HCT116 (cell line): ENCODE results near the gene SCFD2. TPM values are rescaled to one million over a fixed set of nuclear protein-coding genes. Genes with fewer than 3 reads are reported as not detected.

Experiments
- ATAC-seq: fragments of 200-7000 bp; cut with Tn5 transposase; 2 replicates; pipeline ENCODE4 v1.9.1; 2020; ENCODE audit warnings: mild to moderate bottlenecking, moderate library complexity
- BruUV-seq: library from RNA; stranded (reverse); fragments of 400-500 nt; replicated peaks from 2 replicates; lab custom pipeline; 2021; lab: Mats Ljungman, UMichigan
- CTCF ChIA-PET: fragments of 300-600 bp; sonication (Branson Sonifier 250); formaldehyde crosslinking; loops from one replicate; lab custom pipeline; 2021; ENCODE audit warnings: antibody characterized with exemption; lab: Charles Lee
- POLR2A ChIA-PET: fragments of 300-600, 350-600 bp; sonication (Branson Sonifier 250); formaldehyde crosslinking; loops from one replicate; lab custom pipeline; 2021; ENCODE audit warnings: antibody characterized with exemption; lab: Charles Lee
- RAD21 ChIA-PET, 2 experiments: fragments of 300-600 bp; sonication (Branson Sonifier 250); formaldehyde crosslinking; loops; one replicate each; lab custom pipeline; 2023; ENCODE audit warnings: low total read pairs in 2 of 2; ENCODE audit not compliant: uncharacterized antibody in 2 of 2, unreplicated experiment in 2 of 2, low non-redundant PET in 1 of 2; lab: Charles Lee
- DNase-seq: peaks from one replicate; pipeline ENCODE4 v3.0.0-alpha.2; 2010; ENCODE audit warnings: low read depth, low spot score
- H2AFZ ChIP-seq: fragments of 200-600 bp; shearing (Covaris generic), sonication (generic); 2 replicates; pipeline ENCODE4 v1.6.1; 2017; ENCODE audit warnings: low read depth, mixed run types, mixed read lengths, antibody characterized with exemption, low read length; ENCODE audit not compliant: poor library complexity, severe bottlenecking
- H3K27ac ChIP-seq: 2 replicates; pipeline ENCODE4 v1.5.1; 2012; ENCODE audit warnings: low read depth, low read length
- H3K27me3 ChIP-seq: fragments of 200-600 bp; sonication (generic); 2 replicates; pipeline ENCODE4 v1.6.1; 2016; ENCODE audit warnings: mixed run types, low read length, mixed read lengths; ENCODE audit not compliant: insufficient read depth
- H3K36me3 ChIP-seq, 2 experiments: fragments of 200-500 bp in 1 of 2; fragments of 200-600 bp in 1 of 2; sonication (Bioruptor generic) in 1 of 2; sonication (generic) in 1 of 2; 2 replicates each; pipeline versions ENCODE4 v1.5.1 to v1.6.1; 2014 to 2016; ENCODE audit warnings: low read length in 2 of 2, inconsistent platforms in 1 of 2, mixed read lengths in 1 of 2, mixed run types in 1 of 2; ENCODE audit not compliant: insufficient read depth in 2 of 2, control insufficient read depth in 1 of 2
- H3K4me1 ChIP-seq, 2 experiments: fragments of 200-600 bp in 1 of 2; sonication (generic) in 1 of 2; 2 replicates each; pipeline versions ENCODE4 v1.5.1 to v1.6.1; 2012 to 2017; ENCODE audit warnings: low read length in 2 of 2, inconsistent platforms in 1 of 2, mild to moderate bottlenecking in 1 of 2, mixed read lengths in 1 of 2, mixed run types in 1 of 2, moderate library complexity in 1 of 2; ENCODE audit not compliant: insufficient read depth in 2 of 2, control insufficient read depth in 1 of 2
- H3K4me2 ChIP-seq: fragments of 200-600 bp; sonication (generic); 2 replicates; pipeline ENCODE4 v1.6.1; 2017; ENCODE audit warnings: mixed run types, low read length, mixed read lengths
- H3K4me3 ChIP-seq, 2 experiments: fragments of 200-600 bp in 1 of 2; sonication (generic) in 1 of 2; replicated peaks in 1 of 2; 2 replicates each; pipeline ENCODE4 v1.5.1; 2011 to 2016; ENCODE audit warnings: low read length in 2 of 2, control low read depth in 1 of 2, low read depth in 1 of 2, mild to moderate bottlenecking in 1 of 2, mixed read lengths in 1 of 2, mixed run types in 1 of 2
- H3K79me2 ChIP-seq: fragments of 200-600 bp; sonication (generic); 2 replicates; pipeline ENCODE4 v1.6.1; 2017; ENCODE audit warnings: mild to moderate bottlenecking, mixed run types, low read length, moderate library complexity, mixed read lengths; ENCODE audit not compliant: insufficient read depth
- H3K9ac ChIP-seq: fragments of 200-600 bp; sonication (generic); 2 replicates; pipeline ENCODE4 v1.6.1; 2016; ENCODE audit warnings: low read length, mixed read lengths
- H3K9me2 ChIP-seq: fragments of 200-600 bp; sonication (generic), shearing (Covaris generic); 2 replicates; pipeline ENCODE4 v1.6.1; 2017; ENCODE audit warnings: mixed run types, mild to moderate bottlenecking, moderate library complexity; ENCODE audit not compliant: insufficient read depth
- H3K9me3 ChIP-seq, 2 experiments: fragments of 200-500 bp in 1 of 2; fragments of 200-600 bp in 1 of 2; sonication (Bioruptor generic) in 1 of 2; sonication (generic) in 1 of 2; 2 replicates each; pipeline ENCODE4 v1.6.1; 2014 to 2017; ENCODE audit warnings: low read length in 2 of 2, mixed read lengths in 2 of 2, inconsistent platforms in 1 of 2, low read depth in 1 of 2, mild to moderate bottlenecking in 1 of 2, mixed run types in 1 of 2, moderate library complexity in 1 of 2; ENCODE audit not compliant: control insufficient read depth in 1 of 2, insufficient read depth in 1 of 2
- H4K20me1 ChIP-seq: fragments of 200-600 bp; sonication (generic), shearing (Covaris generic); 2 replicates; pipeline ENCODE4 v1.6.1; 2017; ENCODE audit warnings: mixed run types, mild to moderate bottlenecking, moderate library complexity; ENCODE audit not compliant: insufficient read depth
- CEBPB ChIP-seq: IDR thresholded peaks from 2 replicates; pipeline ENCODE4 v1.6.1; 2012; ENCODE audit warnings: low read depth
- EZH2 ChIP-seq: fragments of 200-600 bp; sonication (generic); IDR thresholded peaks from 2 replicates; pipeline ENCODE4 v1.6.1; 2017; ENCODE audit warnings: antibody characterized with exemption, mixed run types
- FOSL1 ChIP-seq: IDR thresholded peaks from 2 replicates; pipeline ENCODE4 v1.6.1; 2012; ENCODE audit warnings: low read depth
- MAX ChIP-seq: IDR thresholded peaks from 2 replicates; pipeline ENCODE4 v1.6.1; 2012
- POLR2A ChIP-seq: IDR thresholded peaks from 2 replicates; pipeline ENCODE4 v1.7.0; 2011; ENCODE audit warnings: borderline replicate concordance; ENCODE audit not compliant: insufficient read depth, insufficient read length; ENCODE audit errors: extremely low read depth
- RAD21 ChIP-seq: IDR thresholded peaks from 2 replicates; pipeline ENCODE4 v1.6.1; 2012; ENCODE audit warnings: low read depth, mild to moderate bottlenecking
- REST ChIP-seq: IDR thresholded peaks from 2 replicates; pipeline ENCODE4 v1.6.1; 2012; ENCODE audit warnings: low read depth
- SIN3A ChIP-seq: IDR thresholded peaks from 2 replicates; pipeline ENCODE4 v1.6.1; 2012; ENCODE audit warnings: low read depth
- TCF7L2 ChIP-seq: IDR thresholded peaks from 2 replicates; pipeline ENCODE4 v1.7.0; 2011; ENCODE audit warnings: borderline replicate concordance, inconsistent platforms; ENCODE audit not compliant: insufficient read depth, insufficient read length; ENCODE audit errors: extremely low read depth
- YY1 ChIP-seq: IDR thresholded peaks from 2 replicates; pipeline ENCODE4 v1.6.1; 2011; ENCODE audit warnings: low read length, low read depth, moderate library complexity, mild to moderate bottlenecking; ENCODE audit not compliant: insufficient replicate concordance; ENCODE audit errors: extremely low read depth
- ZFX ChIP-seq: fragments of 450-650 bp; IDR thresholded peaks from 2 replicates; pipeline ENCODE4 v1.6.1; 2017
- ZNF274 ChIP-seq: fragments of 200-500 bp; sonication (Bioruptor generic); IDR thresholded peaks from 2 replicates; pipeline ENCODE4 v1.6.1; 2014; ENCODE audit warnings: mild to moderate bottlenecking, low read depth, low read length, inconsistent platforms
- intact Hi-C: fragments of 100-400 bp; cut with micrococcal nuclease; formaldehyde crosslinking; loops from 2 replicates; pipeline ENCODE4 v1.10.0; 2022
- total RNA-seq: library from RNA; stranded (reverse); gene quantifications from one replicate; pipeline ENCODE4 v1.2.1, GENCODE V29; 2021; ENCODE audit not compliant: unreplicated experiment
- TF ChIP-seq, protein P1 (sequence below): IDR thresholded peaks from 2 replicates; pipeline ENCODE4 v1.6.1; 2012
- TF ChIP-seq, protein P2 (sequence below): IDR thresholded peaks from 2 replicates; pipeline ENCODE4 v1.6.1; 2011; ENCODE audit warnings: mild to moderate bottlenecking, low read length, moderate library complexity; ENCODE audit not compliant: insufficient replicate concordance; ENCODE audit errors: extremely low read depth

The SCFD2 gene
- total RNA-seq, 1 experiment from 2014 or later, result 13.6 TPM

- Histone ChIP-seq H3K4me2 (no peak overlapping the region), H3K27ac (no peak overlapping the region), H3K79me2 (no peaks in the 10 kb centered on the region), H3K9ac (no peak overlapping the region)
- no peak for DNase-seq
- TF ChIP-seq RAD21 (no peak), CEBPB (no peak), YY1 (no peak), SIN3A (no peak), FOSL1 (no peak), ZNF274 (no peak), MAX (no peak), ZFX (no peak), EZH2 (no peak), TCF7L2 (no peak), REST (no peak), POLR2A (no peak)
- TF ChIP-seq, protein P1, sequence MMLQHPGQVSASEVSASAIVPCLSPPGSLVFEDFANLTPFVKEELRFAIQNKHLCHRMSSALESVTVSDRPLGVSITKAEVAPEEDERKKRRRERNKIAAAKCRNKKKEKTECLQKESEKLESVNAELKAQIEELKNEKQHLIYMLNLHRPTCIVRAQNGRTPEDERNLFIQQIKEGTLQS, result no peak
- TF ChIP-seq, protein P2, sequence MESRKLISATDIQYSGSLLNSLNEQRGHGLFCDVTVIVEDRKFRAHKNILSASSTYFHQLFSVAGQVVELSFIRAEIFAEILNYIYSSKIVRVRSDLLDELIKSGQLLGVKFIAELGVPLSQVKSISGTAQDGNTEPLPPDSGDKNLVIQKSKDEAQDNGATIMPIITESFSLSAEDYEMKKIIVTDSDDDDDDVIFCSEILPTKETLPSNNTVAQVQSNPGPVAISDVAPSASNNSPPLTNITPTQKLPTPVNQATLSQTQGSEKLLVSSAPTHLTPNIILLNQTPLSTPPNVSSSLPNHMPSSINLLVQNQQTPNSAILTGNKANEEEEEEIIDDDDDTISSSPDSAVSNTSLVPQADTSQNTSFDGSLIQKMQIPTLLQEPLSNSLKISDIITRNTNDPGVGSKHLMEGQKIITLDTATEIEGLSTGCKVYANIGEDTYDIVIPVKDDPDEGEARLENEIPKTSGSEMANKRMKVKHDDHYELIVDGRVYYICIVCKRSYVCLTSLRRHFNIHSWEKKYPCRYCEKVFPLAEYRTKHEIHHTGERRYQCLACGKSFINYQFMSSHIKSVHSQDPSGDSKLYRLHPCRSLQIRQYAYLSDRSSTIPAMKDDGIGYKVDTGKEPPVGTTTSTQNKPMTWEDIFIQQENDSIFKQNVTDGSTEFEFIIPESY, result no peak
- TF ChIP-seq, all 23 proteins: peak for 0
- Histone ChIP-seq H3K9me2 (no peaks in the 10 kb centered on the region), H3K4me3 (no peak overlapping the region), H3K36me3 (no peaks in the 10 kb centered on the region), H2AFZ (no peak overlapping the region), H3K9me3 (no peaks in the 10 kb centered on the region), H3K27me3 (no peaks in the 10 kb centered on the region), H3K4me1 (no peaks in the 10 kb centered on the region), H4K20me1 (no peaks in the 10 kb centered on the region)
- POLR2A ChIA-PET, result no interaction called here
- intact Hi-C loops, result no loop called here
- no TSS peak for BruUV-seq
- RAD21 ChIA-PET, result no interaction called here
- CTCF ChIA-PET, result no interaction called here
- no peak for ATAC-seq
Observed at GRCh38 chr4:52968691-52969090, 397.2 kb downstream of the SCFD2 start.
